CD14-positive monocyte (primary cell): ENCODE results near the gene SPDYE4. TPM values are rescaled to one million over a fixed set of nuclear protein-coding genes. Genes with fewer than 3 reads are reported as not detected.
A peak's percentile ranks its signal among the peaks of the same experiment; 100 is the strongest.

ENCODE experiments used
- DNase-seq, 3 donors: peaks; one replicate each; pipeline ENCODE4 v3.0.0-alpha.2; 2011 to 2022
- H2AFZ ChIP-seq: 2 replicates; pipeline ENCODE4 v1.6.0; 2012; ENCODE audit warnings: mild to moderate bottlenecking, low read depth, low read length, inconsistent platforms; ENCODE audit not compliant: insufficient read depth, poor library complexity, severe bottlenecking
- H3K27ac ChIP-seq, 2 donors: 1 replicate in 1 of 2; 2 replicates in 1 of 2; pipeline ENCODE4 v1.5.1; 2012 to 2013; ENCODE audit warnings: low read length in 2 of 2, control low read depth in 1 of 2, inconsistent platforms in 1 of 2, low read depth in 1 of 2, mild to moderate bottlenecking in 1 of 2
- H3K27me3 ChIP-seq, 2 donors: one replicate each; pipeline versions ENCODE4 v1.6.0 to v1.6.1; 2011 to 2013; ENCODE audit warnings: low read length in 2 of 2; ENCODE audit not compliant: control insufficient read depth in 2 of 2, insufficient read depth in 2 of 2
- H3K36me3 ChIP-seq, 2 donors: replicated peaks in 1 of 2; 1 replicate in 1 of 2; 2 replicates in 1 of 2; pipeline versions ENCODE4 v1.5.1 to v1.6.1; 2012 to 2013; ENCODE audit warnings: low read length in 2 of 2, control low read depth in 1 of 2, inconsistent platforms in 1 of 2, mild to moderate bottlenecking in 1 of 2; ENCODE audit not compliant: insufficient read depth in 2 of 2, control insufficient read depth in 1 of 2
- H3K4me1 ChIP-seq, 2 donors: 1 replicate in 1 of 2; 2 replicates in 1 of 2; pipeline versions ENCODE4 v1.5.1 to v1.6.1; 2012 to 2013; ENCODE audit warnings: low read length in 2 of 2, control low read depth in 1 of 2, inconsistent platforms in 1 of 2, mild to moderate bottlenecking in 1 of 2, moderate library complexity in 1 of 2; ENCODE audit not compliant: insufficient read depth in 2 of 2, control insufficient read depth in 1 of 2
- H3K4me2 ChIP-seq: replicated peaks from 2 replicates; pipeline ENCODE3; 2012; ENCODE audit warnings: low read length, moderate library complexity, mild to moderate bottlenecking; ENCODE audit not compliant: poor library complexity, severe bottlenecking; ENCODE audit errors: extremely low read depth
- H3K4me3 ChIP-seq, 3 experiments: fragments of 200-600 bp in 1 of 3; sonication (generic) in 1 of 3; replicated peaks in 1 of 3; 1 replicate in 2 of 3; 2 replicates in 1 of 3; pipeline ENCODE4 v1.5.1; 2011 to 2013; ENCODE audit warnings: low read length in 3 of 3, mild to moderate bottlenecking in 3 of 3, control low read depth in 2 of 3, low read depth in 2 of 3, inconsistent platforms in 1 of 3, moderate library complexity in 1 of 3
- H3K79me2 ChIP-seq: 2 replicates; pipeline ENCODE4 v1.6.0; 2012; ENCODE audit warnings: mild to moderate bottlenecking, control low read depth, inconsistent platforms, low read length, moderate library complexity; ENCODE audit not compliant: insufficient read depth
- H3K9ac ChIP-seq: 2 replicates; pipeline ENCODE4 v1.6.0; 2017; ENCODE audit warnings: low read length, mild to moderate bottlenecking; ENCODE audit not compliant: insufficient read depth, poor library complexity, severe bottlenecking
- H3K9me3 ChIP-seq, 2 donors: replicated peaks in 1 of 2; 1 replicate in 1 of 2; 2 replicates in 1 of 2; pipeline versions ENCODE4 v1.5.1 to v1.6.1; 2012 to 2013; ENCODE audit warnings: low read length in 2 of 2, control low read depth in 1 of 2; ENCODE audit not compliant: control insufficient read depth in 1 of 2, insufficient read depth in 1 of 2
- H4K20me1 ChIP-seq: 2 replicates; pipeline ENCODE4 v1.6.0; 2012; ENCODE audit warnings: mild to moderate bottlenecking, low read length, control low read depth, moderate library complexity; ENCODE audit not compliant: insufficient read depth
- H3K27ac Mint-ChIP-seq, 7 donors: one replicate each; pipeline ENCODE4 v1.8.0; 2020; ENCODE audit warnings: mild to moderate bottlenecking in 7 of 7, mixed read lengths in 7 of 7, moderate library complexity in 6 of 7, inconsistent platforms in 2 of 7
- H3K27me3 Mint-ChIP-seq, 3 donors: one replicate each; pipeline ENCODE4 v1.8.0; 2021 to 2022; ENCODE audit warnings: low read depth in 3 of 3, mild to moderate bottlenecking in 3 of 3, mixed read lengths in 3 of 3, moderate library complexity in 3 of 3, inconsistent platforms in 1 of 3
- H3K36me3 Mint-ChIP-seq, 2 donors: one replicate each; pipeline ENCODE4 v1.8.0; 2020; ENCODE audit warnings: mixed read lengths in 2 of 2, inconsistent platforms in 1 of 2, mild to moderate bottlenecking in 1 of 2
- H3K4me1 Mint-ChIP-seq: one replicate; pipeline ENCODE4 v1.8.0; 2020; ENCODE audit warnings: mild to moderate bottlenecking, mixed read lengths
- H3K4me3 Mint-ChIP-seq, 2 donors: one replicate each; pipeline ENCODE4 v1.8.0; 2020; ENCODE audit warnings: mild to moderate bottlenecking in 2 of 2, mixed read lengths in 2 of 2, moderate library complexity in 1 of 2
- H3K9me3 Mint-ChIP-seq, 7 donors: one replicate each; pipeline ENCODE4 v1.8.0; 2020 to 2022; ENCODE audit warnings: mixed read lengths in 7 of 7, mild to moderate bottlenecking in 6 of 7, moderate library complexity in 6 of 7, inconsistent platforms in 2 of 7
- WGBS: methylation state at CpG from one replicate; pipeline ENCODE4 v1.1.5; 2013; ENCODE audit warnings: missing lambda C conversion rate; ENCODE audit not compliant: insufficient coverage; 5-methylcytosine and 5-hydroxymethylcytosine counted together
- intact Hi-C, 2 donors: fragments of 100-400 bp; cut with micrococcal nuclease; formaldehyde crosslinking; loops; one replicate each; pipeline versions ENCODE4 v1.15.0 to v1.15.1; 2023
- polyA plus RNA-seq, 3 donors: library from polyadenylated mRNA; depleted of rRNA in 1 of 3; unstranded in 2 of 3; stranded (reverse) in 1 of 3; fragments of 300-500 nt in 2 of 3; fragments of >200 nt in 1 of 3; fragmentation: Illumina TruSeq in 2 of 3; gene quantifications; 1 replicate in 2 of 3; 2 replicates in 1 of 3; pipeline ENCODE4 v1.2.3, GENCODE V29; 2012 to 2021
- TF ChIP-seq, protein P1 (sequence below): fragments of 200-600 bp; IDR thresholded peaks from one replicate; pipeline ENCODE4 v1.8.0; 2022; ENCODE audit warnings: antibody characterized with exemption, mild to moderate bottlenecking

SPDYE4 gene
- polyA plus RNA-seq, 3 donors: 0.09 TPM; not detected in 2

DNA sequence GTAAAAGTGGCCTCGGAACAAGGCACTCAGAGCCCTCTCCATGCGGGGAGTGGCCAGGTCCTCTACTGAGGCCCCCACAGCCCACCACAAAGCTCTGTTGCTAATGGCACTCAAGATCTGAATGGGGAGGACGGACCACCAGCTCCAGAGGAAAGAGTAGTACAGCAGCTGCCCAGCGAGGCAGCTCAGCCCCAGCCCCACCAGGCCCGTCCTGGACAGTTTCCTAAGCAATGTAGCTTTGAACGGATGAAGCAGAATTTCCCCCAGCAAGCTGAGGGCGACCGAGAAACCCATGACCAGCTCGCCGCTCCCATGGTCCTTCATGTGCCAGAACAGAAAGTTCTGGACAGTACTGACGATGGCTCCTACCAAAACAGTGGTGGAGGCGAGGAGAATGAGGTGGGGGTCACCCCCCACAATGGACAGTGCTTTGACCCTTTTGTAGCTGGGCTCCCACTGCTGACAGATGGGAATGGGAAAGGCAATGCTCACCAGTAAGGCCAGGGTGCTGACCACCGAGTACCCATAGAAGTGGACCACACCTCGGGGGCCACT is 39.4 kb upstream of the SPDYE4 start:
- no peak overlapping the region for H3K4me3 ChIP-seq
- peaks cover 26% of the 10 kb centered on the region for H3K4me1 Mint-ChIP-seq
- intact Hi-C loops: no loop called here

DNA sequence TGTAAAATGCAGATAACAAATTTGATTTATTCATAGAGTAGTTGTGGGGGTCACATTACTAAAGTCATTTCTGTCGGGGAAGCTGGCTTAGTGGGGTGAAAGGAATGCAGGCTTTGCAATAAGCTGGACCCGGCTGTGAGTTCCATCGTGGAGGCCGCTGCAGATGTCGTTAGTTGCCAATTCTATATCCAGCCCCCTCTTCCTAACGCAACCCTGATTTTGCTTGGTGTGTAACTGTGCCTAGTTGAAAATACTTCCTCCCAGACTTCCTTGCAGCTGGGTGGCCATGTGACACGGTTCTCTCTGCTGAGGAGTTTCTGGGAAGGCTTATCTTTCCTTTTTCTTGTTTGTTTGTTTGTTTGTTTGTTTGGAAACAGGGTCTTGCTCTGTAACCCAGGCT is 36.3 kb upstream of the SPDYE4 start:
- Histone ChIP-seq H3K36me3 (peaks cover 10 to 20% of the 10 kb centered on the region in 2 donors), H3K9ac (no peak overlapping the region), H3K4me3 (peak overlapping the region in 1 of 3 experiments; percentile 36), H4K20me1 (no peaks in the 10 kb centered on the region), H3K79me2 (no peaks in the 10 kb centered on the region), H3K4me1 (peaks cover 41 to 54% of the 10 kb centered on the region in 2 donors), H3K27ac (peak overlapping the region; percentile 52 to 82), H3K27me3 (no peaks in the 10 kb centered on the region), H3K4me2 (peak overlapping the region; percentile 47), H2AFZ (peak overlapping the region; percentile 56), H3K9me3 (peaks cover 3 to 6% of the 10 kb centered on the region in 2 donors)
- no CpG with 5 or more reads among the region's 7 CpGs for WGBS
- Mint-ChIP-seq H3K27ac (peak overlapping the region; percentile 74 to 91 (median 87)), H3K36me3 (peaks cover 27 to 36% of the 10 kb centered on the region in 2 donors), H3K4me3 (no peak overlapping the region), H3K27me3 (peaks cover 0 to 6% (median 0%) of the 10 kb centered on the region in 3 donors), H3K4me1 (peaks cover 46% of the 10 kb centered on the region), H3K9me3 (peaks cover 0 to 15% (median 9%) of the 10 kb centered on the region in 7 donors)
- TF ChIP-seq, protein P1, sequence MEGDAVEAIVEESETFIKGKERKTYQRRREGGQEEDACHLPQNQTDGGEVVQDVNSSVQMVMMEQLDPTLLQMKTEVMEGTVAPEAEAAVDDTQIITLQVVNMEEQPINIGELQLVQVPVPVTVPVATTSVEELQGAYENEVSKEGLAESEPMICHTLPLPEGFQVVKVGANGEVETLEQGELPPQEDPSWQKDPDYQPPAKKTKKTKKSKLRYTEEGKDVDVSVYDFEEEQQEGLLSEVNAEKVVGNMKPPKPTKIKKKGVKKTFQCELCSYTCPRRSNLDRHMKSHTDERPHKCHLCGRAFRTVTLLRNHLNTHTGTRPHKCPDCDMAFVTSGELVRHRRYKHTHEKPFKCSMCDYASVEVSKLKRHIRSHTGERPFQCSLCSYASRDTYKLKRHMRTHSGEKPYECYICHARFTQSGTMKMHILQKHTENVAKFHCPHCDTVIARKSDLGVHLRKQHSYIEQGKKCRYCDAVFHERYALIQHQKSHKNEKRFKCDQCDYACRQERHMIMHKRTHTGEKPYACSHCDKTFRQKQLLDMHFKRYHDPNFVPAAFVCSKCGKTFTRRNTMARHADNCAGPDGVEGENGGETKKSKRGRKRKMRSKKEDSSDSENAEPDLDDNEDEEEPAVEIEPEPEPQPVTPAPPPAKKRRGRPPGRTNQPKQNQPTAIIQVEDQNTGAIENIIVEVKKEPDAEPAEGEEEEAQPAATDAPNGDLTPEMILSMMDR: no peak
- DNase-seq: peak in 2 of 3 donors; percentile 20 to 26
- intact Hi-C loops: loop anchor here in 1 of 2 donors (5.0 kb wide), 1 partner anchor 47 kb away; no protein-coding TSS in a partner anchor

More for the DNA sequence above, 39.4 kb upstream of the SPDYE4 start:
- Mint-ChIP-seq H3K4me3 (no peak overlapping the region), H3K27me3 (peaks cover 0 to 3% (median 0%) of the 10 kb centered on the region in 3 donors), H3K36me3 (peaks cover 42 to 60% of the 10 kb centered on the region in 2 donors), H3K9me3 (peaks cover 0 to 6% (median 2%) of the 10 kb centered on the region in 7 donors), H3K27ac (peak overlapping the region in 1 of 7 donors; percentile 10)
- peaks cover 24 to 30% of the 10 kb centered on the region in 2 donors for H3K4me1 ChIP-seq
- TF ChIP-seq, protein P1: no peak
- peaks cover 23 to 43% of the 10 kb centered on the region in 2 donors for H3K36me3 ChIP-seq
- no peak overlapping the region for H2AFZ ChIP-seq
- H3K9me3 ChIP-seq: peaks cover 0 to 3% of the 10 kb centered on the region in 2 donors
- H4K20me1 ChIP-seq: no peaks in the 10 kb centered on the region
- WGBS: 93% methylated on average over 13 of the region's 14 CpGs
- no peaks in the 10 kb centered on the region for H3K27me3 ChIP-seq
- H3K27ac ChIP-seq: no peak overlapping the region
- no peak overlapping the region for H3K4me2 ChIP-seq
- no peaks in the 10 kb centered on the region for H3K79me2 ChIP-seq
- no peak for DNase-seq
- H3K9ac ChIP-seq: no peak overlapping the region
